CD4-positive, alpha-beta T cell treated with Interleukin-15 for 4 hours (primary cell): ENCODE results near the gene MRPL55.

ENCODE experiments used
- DNase-seq: peaks from one replicate; pipeline ENCODE4 v3.0.0-alpha.2; 2020; ENCODE audit warnings: low spot score

The MRPL55 gene

GRCh38 chr1:228068359-228068758, 40.7 kb downstream of the MRPL55 start:
- DNase-seq = no peak

- no peak for DNase-seq
Measured at GRCh38 chr1:228066891-228067654, 42.0 kb downstream of the MRPL55 start.

GRCh38 chr1:228066416-228066815, 42.7 kb downstream of the MRPL55 start:
- DNase-seq = no peak

DNA sequence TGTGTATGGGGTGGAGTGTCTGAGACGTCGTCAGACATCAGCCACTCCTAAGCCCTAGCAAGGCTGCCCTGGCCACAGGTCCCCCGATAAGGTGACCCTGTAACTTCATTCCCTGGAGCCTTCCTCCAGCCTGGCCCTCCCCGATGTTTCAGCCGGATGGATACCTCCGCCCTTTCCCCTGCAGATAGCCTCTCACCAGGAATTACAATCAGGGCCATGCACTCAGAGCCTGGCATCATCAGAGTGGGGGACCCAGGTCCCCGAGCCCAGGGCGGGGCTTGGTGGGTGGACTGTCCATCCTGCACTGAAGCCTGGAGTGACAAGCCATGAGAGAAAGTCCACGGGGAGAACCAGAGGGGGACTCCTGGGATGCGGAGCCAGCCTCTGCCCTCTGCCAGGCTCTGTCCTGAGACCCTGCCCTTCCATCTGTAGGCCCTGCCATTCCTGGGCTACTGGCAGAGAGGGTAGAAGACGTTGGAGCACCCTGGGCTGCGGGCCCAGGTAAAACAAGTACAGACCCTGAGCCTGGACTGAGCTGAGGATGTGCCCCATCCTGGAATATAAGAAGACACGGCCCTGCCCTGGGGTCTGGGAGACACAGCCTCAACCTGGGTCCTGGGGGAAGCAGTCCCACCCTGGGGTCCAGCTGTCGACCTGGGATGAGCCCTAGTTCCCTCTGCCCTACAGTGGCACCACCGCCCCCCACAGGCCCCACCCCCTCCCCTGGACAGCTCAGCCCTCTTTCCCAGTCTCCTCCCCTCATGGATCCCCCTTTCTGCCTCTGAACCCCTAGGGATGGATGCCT, 43.4 kb downstream of the MRPL55 start:
- no peak for DNase-seq

GRCh38 chr1:228064741-228065542, 44.2 kb downstream of the MRPL55 start:
- no peak for DNase-seq

GRCh38 chr1:228064296-228064695, 44.8 kb downstream of the MRPL55 start:
- DNase-seq = no peak

DNA sequence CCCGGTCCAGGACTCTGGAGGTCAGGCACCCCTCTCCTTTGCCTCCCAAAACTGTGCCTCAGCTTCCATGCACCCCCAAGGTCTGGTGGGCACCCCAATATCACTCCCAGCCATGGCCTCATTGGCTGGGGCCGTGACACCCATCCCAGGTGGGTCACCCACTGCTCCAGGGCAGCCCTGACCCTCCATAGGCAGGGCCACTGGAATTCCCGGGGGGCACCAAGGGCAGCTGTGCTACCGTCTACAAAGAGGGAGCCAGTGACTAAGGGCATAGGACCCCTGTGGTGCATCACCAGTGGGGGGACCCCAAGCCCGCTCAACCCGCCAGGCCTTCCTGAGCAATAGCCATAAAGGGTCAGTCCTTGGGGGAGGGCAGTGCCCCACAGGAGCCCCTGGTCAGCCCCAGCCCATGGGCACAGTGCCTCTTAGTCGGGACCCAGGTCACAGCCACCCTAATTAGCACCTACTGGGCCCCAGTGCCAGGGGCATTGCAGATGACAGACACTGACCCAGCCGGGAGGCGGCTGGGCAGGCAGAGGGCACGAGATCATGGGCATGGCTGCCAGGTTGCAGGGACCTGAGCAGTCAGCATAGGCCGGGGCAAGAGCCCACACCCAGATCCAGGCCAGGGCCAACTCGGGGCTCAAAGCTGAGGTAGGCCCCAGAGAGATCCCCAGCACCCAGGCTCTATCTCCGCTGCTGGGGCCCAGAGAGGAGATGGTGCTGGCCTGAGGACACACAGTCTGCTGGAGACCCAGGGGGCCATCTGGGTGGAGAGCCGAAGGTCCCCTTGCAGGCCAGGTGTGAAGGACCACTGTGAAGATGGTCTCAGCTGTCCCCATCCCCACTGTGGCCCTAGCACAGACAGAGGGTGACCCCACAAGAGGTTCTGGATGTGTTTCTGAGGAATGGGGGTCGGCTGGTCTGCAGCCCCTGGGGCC, 45.6 kb downstream of the MRPL55 start:
- DNase-seq = no peak

- no peak for DNase-seq
Measured at GRCh38 chr1:228062812-228063211, 46.3 kb downstream of the MRPL55 start.

GRCh38 chr1:228062085-228062791, 46.9 kb downstream of the MRPL55 start:
- DNase-seq = no peak

- DNase-seq = no peak
Measured at GRCh38 chr1:228061411-228062084, 47.6 kb downstream of the MRPL55 start.

DNA sequence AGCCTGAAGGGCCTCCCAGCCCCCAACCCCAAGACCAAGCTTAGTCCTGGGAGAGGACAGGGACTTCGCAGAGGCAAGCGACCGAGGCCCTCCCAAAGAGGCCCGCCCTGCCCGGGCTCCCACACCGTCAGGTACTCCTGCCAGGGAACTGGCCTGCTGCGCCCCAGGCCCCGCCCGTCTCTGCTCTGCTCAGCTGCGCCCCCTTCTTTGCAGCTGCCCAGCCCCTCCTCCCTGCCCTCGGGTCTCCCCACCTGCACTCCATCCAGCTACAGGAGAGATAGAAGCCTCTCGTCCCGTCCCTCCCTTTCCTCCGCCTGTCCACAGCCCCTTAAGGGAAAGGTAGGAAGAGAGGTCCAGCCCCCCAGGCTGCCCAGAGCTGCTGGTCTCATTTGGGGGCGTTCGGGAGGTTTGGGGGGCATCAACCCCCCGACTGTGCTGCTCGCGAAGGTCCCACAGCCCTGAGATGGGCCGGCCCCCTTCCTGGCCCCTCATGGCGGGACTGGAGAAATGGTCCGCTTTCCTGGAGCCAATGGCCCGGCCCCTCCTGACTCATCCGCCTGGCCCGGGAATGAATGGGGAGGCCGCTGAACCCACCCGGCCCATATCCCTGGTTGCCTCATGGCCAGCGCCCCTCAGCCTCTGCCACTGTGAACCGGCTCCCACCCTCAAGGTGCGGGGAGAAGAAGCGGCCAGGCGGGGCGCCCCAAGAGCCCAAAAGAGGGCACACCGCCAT, 48.5 kb downstream of the MRPL55 start:
- DNase-seq = no peak

DNA sequence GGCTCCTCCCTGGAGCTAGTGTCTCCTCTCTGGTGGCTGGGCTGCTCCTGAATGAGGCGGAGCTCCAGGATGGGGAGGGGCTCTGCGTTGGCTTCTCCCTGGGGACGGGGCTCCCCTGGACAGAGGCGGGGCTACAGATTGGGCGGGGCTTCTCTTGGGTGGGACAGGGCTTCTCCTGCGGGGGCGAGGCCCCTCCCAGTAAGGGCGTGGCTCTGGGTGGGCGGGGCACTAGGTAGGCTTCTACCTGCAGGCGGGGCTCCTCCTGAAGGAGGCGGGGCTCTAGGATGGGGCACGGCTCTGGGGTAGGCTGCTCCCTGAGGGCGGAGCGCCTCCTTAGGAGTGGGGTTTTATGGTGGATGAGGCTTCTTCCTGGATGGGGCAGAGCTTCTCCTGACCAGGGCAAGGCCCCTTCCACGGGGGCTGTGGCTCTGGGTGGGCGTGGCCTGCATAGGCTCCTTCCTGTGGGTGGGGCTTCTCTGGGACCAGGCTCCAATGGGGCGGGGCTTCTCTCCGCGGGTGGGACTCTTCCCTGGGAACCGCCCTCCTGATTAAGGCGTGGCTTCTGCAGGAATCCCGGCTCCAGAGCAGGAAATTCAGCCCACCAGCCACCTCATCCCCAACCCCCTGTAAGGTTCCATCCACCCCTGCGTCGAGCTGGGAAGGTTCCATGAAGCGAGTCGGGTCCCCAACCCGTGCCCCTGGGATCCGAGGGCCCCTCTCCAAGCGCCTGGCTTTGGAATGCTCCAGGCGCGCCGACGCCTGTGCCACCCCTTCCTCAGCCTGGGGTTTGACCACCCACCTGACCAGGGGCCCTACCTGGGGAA, 49.3 kb downstream of the MRPL55 start:
- DNase-seq = peak; percentile 74

- DNase-seq = peak; percentile 41
Measured at GRCh38 chr1:228058949-228059633, 50.0 kb downstream of the MRPL55 start.

DNA sequence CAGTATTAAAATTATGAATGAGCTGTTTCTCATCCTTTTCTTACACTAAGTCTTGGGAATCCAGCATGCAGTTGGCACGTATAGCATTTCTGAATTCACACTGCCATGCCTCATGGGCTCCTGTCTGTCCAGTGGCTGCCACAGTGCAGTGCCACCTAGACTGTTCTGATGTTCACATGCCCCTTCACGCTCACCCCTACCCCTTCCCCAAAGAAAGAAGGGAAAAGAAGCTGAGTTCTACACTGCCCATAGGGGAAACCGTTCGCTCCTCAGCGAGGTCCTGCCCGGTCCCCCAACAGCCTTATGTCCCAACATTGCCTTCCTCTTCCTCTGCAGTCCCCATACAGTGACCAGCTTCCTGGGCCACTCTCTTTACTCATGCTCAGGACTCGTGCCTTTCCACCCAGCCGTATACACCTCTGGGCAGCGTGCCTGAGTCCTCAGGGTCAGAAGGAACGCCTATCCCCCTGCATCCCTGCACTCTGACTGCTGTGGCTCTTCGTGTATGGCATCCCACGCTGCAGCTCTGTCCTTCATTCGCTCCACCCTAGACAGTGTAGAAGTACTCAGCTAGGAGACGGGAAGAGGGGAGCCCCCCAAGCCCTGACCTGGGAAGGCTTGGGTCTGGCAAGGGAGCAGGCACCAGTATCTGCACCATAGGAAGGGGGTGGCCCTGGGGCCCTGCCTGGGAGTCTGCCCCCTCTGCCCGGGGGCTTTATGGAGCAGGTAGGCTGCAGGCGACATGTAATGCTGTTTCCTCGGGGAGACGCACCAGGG, 50.7 kb downstream of the MRPL55 start:
- DNase-seq = no peak
